ENCODE results near the gene PTPRG.
"Not testable (repeated sequence)": the region's sequence is repeated elsewhere in the genome, so short reads cannot be mapped to it uniquely, and the experiment has no call there.

Gene PTPRG

DNA sequence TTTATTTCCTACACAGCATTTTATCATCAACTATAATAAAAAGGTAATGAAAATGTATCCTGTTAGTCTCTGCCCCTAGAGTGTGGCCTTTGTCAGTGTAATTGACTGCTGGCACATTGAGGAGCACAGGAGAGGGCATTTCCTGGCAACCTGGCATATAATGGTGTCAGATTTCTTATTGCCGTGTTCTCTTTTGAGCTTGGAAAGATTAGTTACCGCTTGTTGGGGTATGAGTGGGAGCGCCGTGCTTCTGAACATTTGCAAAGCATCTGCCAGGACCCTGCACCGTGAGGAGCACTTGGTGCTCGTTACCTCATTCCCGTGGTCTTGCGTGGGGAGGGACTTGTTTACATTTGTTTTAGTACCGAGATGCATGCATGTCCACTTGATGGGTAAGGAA, 124.4 kb downstream of the PTPRG start:
- no peak for DNase-seq (ENCODE audit: low read depth, low spot score)

DNA sequence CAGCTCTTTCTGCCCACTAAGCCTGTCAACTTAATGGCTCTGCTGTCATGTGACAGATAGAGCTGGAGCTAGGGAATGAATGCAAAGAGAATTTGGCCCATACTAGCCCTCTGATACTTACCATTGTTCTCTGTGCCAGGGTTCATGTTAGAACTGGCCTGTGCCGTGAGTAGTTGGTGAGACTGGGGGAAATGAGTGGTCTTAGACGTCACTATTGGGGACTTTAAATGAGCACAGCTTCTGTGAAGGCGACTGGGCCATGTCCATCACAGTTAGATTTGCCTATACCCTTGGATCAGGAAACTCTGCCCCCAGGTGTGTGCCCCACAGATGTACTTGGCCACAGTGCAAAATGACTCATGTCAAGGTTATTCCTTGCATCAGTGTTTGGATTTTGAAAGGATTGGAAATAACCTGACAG, 124.9 kb downstream of the PTPRG start:
- DNase-seq (ENCODE audit: low read depth, low spot score) = no peak

DNA sequence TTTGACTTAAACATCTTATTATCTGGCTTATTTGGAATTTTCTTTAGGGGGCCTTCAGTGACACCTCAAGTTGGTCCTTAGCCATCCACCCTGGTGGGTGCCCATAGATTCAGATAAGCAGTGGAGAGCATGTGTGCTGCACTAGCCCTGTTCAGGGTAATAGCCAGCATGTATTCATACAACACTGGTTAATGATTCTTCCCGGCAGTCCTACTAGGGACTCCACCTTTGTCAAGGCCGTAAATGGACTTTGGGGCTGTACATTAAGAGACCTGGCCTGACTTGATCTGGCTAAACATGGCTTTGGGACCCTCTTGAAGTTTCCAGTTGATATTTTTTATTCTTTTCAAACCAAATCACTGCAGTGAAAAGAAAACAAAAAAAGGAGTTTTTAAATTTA, 125.8 kb downstream of the PTPRG start:
- DNase-seq (ENCODE audit: low read depth, low spot score) = no peak

DNA sequence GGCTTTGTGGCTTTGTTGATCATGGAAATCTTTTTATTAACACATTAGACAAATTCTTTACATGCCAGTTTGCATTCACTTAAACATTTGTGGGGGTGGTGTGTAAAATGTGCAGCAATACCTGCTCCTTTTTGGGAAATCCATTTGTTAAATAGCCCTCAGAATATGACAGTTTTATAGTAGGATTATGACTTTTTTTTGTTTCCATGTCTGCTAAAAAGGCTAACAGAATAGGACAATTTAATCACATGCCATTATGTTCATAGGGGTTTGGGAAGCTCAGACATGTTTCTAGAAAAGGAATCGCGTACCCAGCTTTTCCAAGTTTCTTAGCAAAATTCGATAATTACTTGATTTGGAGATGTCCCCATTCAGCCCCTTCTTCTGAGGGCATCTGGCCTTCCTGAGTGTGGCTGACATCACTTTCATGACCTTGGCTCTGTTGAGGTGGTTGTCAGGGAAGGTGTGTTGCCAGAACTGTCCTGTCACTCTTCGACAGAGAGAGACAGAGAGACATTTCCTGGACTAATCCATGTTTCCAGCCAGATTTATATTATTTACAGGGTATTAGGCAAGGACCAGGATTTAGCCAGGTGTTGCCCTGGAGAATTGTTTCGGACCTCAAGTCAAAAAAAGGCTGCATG, 126.4 kb downstream of the PTPRG start:
- DNase-seq (ENCODE audit: low read depth, low spot score) = no peak

DNA sequence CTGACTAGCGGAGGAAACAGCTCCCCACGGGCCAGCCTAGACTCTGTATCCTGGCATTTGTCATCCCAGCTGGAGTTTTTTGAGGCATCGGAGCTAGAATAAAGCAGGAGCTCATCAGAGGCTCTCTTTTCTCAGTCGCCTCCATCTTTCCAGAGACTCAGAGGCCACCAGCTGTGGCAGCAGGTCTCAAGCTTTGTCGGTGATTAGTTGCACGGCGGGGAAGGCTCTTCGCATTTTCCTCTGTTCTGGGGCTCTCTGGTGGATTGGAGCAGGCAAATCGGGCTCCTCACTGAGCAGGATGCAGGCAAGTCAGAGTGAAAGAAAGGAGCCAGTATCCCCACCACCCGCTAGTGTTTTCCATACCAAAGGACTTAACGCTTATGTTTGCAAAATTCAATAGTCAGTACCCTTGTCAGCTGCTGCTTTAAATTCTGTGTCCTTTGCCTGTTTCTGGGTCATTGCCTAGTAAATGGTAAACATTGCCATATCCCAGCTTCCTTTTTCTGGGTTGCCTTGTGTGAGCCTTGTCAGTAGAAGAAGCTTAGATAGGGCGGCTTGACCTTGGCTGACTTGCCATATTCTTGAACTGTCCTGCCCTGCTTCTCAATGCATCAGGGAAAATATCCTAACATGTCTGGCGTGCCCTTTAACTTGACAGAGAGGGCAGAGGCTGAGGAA, 127.1 kb downstream of the PTPRG start:
- DNase-seq (ENCODE audit: low read depth, low spot score) = no peak

DNA sequence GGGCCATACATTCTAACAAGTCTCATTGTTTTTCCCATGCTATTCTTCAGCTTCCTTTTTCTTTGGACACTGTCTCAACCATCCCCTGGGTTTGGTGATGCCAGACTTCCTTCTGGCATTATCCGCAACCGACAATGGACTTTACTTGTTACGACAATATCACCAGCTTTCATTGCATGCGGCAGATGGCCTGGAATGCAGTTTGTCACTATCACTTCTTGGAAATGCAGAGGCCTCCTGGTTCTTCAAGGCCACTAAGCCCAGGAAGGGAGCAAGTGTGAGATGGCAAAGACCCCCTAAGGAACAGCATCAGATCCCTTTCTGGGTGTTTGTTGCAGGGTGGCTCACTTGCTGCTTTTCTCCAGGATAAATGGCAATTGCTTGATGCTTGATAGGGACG, 128.6 kb downstream of the PTPRG start:
- DNase-seq (ENCODE audit: low read depth, low spot score) = no peak

DNA sequence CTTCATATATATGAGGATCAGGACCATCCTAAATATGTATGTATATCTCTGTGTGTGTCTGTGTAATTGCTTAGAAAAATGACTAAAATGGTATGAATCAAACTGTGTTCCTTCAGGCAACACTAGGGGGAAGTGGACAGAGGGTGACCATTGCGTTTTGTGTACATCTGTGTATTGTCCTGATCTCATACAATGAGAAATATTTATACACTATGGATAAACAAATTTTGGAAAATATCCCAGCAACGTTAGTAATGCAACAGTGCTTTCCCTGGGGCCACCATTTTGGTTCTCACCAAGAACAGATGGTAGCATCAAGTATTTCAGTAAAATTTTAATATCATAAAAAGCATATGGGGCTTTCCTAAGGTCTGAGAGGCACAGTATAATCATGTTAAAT, 130.1 kb downstream of the PTPRG start:
- no peak for DNase-seq (ENCODE audit: low read depth, low spot score)

DNA sequence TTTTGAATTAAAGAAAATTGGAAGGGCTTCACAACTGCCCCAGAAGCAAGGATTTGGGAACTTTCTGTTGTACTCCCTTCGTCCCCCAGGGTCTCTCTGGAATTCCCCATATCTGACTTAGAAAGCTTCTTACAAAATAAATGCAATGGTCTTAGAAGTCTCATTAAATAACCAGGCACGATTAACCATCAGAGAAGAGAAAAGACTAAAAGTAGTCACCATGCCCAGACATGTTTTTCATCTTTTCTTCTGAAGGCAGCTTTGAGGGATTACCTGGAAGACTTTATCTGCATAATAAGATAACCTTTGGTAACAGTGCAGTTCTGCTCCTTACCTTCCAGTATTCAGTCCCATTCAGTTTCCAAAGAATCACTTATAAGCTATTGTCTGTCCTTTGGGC, 135.9 kb downstream of the PTPRG start:
- no peak for DNase-seq (ENCODE audit: low read depth, low spot score)

DNA sequence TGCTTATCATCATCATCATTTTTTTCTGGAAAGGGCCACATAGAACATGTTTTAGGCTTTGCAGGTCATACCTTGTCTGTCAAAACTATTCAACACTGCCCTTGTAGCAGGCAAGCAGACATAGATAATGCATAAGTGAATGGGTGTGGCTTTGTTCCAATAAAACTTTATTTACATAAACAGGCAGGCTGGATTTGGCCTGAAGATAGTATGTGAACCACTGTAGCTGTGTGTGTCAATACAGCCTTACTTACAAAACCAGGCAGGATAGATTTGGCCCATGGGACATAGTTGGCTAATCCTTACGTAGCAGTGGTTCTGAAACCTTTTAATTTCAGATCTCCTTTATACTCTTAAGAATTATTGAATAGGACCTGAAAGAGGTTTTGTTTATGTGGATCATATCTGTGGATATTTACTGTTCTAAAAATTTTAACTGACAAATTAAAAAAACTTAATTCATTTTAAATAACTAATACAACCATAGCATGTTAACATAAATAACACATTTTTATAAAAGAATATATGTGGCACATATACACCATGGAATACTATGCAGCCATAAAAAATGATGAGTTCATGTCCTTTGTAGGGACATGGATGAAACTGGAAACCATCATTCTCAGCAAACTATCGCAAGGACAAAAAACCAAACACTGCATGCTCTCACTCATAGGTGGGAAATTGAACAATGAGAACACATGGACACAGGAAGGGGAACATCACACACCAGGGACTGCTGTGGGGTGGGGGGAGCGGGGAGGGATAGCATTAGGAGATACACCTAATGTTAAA, 137.1 kb downstream of the PTPRG start:
- DNase-seq (ENCODE audit: low read depth, low spot score) = not testable (repeated sequence)

DNA sequence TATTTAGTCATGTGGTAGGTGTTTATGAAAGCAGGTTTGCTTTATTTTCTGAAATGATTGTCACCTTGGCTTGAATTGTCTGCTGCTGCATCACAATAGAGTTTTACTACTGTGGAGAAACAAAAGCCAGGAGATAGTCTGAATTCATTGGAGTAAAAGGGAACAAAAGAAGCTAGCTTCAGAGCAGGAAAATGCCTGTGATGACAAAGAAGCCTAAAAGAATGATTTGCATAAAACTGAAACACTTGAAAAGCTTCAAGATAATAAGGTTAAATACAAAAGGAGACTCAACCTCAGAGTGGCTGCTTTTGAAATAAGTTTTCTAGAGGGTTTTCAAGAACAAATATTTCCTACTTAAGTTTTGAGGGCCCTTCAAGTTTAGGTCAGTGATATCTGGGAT, 138.3 kb downstream of the PTPRG start:
- DNase-seq (ENCODE audit: low read depth, low spot score) = no peak

DNA sequence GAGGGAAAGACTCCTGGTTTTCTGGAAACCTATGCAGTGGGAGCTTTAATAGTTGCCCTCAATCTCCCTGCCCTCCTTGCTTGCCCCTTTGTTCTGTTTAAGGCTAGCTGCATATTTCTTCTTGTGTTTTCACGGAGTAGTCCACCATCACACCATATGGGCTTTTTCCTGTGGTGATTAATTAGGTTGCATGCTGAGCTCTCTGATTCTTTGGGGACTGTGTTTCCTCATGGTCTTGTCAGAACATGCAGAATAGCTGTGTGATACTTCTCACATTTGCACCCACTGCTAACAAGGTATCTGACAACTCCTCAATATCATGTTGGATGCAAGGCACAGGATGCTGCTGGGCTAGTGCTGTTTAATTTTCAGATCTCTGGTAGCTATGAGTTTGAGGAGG, 139.6 kb downstream of the PTPRG start:
- DNase-seq (ENCODE audit: low read depth, low spot score) = no peak

DNA sequence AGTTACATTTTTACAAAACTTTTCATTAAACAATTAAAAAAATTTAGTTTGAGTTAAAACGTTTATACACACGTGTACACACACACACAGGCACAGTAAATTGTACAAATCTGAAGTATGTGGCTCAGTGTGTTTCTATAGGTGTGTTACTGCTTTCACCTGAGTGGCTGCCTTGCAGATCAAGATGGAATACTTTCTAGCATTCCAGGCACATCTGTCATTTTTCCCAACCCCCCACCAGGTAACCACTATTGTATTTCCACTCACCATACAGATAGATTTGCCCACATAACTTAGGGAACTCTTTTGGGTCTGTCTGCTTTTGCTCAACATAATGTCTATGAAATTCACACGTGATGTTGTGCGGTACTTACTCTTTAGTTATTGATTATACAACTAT, 141.1 kb downstream of the PTPRG start:
- no peak for DNase-seq (ENCODE audit: low read depth, low spot score)

DNA sequence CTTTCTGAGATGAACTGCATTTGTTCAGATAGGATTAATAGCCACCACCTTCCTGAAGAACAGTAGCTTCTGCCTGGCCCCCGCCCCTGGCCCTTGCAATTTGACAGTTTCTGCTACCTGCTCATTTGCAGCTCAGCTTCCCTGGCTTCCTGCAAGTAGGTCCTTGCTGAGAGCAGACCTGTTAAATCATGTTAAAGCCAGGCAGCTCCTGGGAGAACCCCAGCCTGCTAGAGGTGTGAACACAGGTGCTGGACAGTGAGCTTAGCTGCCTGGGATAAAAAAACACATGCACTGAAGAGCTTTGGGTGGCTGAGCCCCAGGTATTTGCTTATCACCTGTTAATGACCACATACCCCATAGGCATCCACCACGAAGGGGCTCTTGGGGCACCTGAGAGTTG, 143.4 kb downstream of the PTPRG start:
- no peak for DNase-seq (ENCODE audit: low read depth, low spot score)

DNA sequence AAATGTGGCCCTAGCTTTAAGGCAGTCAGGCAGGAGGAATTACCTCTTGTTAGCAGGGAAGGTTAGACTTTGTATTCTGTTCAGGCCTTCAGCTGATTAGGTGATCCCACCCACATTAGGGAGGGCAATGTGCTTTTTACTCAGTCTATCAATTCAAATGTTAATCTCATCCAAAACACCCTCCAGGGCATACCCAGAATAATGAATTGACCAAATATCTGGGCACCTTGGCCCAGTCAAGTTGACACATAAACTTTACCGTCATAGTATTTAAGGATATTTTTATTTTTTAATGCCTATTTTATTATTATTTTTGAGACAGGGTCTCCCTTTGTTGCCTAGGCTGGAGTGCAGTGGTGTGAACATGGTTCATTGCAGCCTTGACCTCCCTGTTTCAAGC, 146.1 kb downstream of the PTPRG start:
- no peak for DNase-seq (ENCODE audit: low read depth, low spot score)

DNA sequence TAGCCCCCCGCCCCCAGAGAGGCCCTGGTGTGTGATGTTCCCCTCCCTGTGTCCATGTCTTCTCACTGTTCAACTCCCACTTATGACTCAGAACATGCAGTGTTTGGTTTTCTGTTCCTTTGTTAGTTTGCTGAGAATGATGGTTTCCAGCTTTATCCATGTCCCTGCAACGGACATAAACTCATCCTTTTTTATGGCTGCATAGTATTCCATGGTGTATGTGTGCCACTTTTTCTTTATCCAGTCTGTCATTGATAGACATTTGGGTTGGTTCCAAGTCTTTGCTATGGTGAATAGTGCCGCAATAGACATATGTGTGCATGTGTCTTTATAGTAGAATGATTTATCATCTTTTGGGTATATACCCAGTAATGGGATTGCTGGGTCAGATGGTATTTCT, 149.5 kb downstream of the PTPRG start:
- not testable (repeated sequence) for DNase-seq (ENCODE audit: low read depth, low spot score)

DNA sequence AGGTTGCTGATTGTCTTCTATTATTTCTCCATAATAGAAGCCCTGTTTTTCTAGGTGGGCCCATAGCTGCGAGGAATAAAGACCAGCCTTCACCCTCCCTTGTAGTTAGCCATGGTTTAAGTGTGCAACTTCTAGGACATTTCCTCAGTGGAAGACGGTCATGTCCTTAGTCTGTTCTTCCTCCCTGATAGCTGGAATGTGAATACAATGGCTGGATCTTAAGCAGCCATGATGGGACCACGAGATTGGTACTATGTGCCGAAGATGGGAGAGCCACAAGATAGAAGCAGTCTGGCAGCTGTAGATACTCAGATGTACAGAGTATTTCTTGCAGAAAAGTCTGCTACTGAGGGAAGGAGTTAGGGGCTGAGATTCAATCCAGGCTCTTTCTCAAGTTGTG, 152.9 kb downstream of the PTPRG start:
- DNase-seq (ENCODE audit: low read depth, low spot score) = no peak

DNA sequence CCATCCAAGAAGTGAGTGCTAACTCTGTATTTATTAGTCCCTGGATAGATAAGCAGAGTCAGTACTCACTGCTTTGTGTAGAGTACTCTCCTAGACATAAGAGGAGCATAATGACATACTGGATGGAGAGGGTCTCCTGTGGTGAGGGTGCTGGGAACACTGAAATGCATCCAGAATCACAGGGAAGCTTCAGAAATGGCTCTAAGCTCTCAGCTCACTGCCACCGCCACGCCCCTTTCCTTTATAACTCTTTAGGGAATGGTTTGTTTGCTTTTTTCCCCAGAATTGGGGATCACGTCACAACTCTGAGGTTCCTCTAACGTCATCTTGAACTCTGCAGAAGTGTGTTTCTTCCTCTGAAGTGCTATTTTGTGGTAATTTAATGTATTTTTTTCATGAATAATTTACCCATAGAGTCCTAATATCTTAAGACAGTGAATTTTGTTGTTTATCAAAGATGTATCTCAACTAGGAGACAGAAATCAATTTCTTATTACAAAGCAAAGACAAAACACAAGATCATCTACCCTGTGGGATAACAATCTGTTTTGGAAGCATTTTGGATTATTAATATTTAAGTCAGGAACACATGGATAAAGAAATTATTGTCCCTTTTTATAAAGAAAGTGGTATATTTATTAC, 154.6 kb downstream of the PTPRG start:
- DNase-seq (ENCODE audit: low read depth, low spot score) = no peak

DNA sequence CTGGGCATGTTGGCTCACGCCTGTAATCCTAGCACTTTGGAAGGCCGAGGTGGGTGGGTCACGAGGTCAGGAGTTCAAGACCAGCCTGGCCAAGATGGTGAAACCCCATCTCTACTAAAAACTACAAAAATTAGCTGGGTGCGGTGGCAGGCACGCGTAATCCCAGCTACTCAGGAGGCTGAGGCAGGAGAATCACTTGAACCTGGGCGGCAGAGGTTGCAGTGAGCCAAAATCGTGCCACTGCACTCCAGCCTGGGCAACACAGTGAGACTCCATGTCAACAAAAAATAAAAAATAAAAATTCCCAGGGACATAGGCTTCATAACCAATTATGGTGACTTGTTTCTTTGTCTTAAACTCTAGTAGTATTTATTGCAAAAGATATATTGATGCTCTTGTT, 155.3 kb downstream of the PTPRG start:
- not testable (repeated sequence) for DNase-seq (ENCODE audit: low read depth, low spot score)

DNA sequence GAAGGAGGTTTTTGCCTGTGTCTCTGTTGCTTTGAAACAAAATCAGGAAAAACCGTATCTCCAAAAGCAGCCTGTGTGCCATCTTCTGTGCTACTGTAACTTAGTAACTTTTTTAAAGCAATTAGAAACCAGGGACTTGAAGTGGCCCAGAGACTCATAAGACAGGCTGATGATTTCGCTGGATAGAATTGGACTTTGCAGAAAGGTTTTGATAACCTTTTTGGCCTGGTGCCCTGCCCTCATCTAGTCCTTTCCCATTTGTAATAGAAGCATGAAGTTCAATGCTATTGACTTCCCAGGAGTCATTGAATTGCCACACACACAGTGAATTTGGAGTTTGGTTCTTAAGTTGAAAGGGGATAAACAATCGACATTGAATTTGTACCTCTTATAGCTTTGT, 157.2 kb downstream of the PTPRG start:
- DNase-seq (ENCODE audit: low read depth, low spot score) = no peak

DNA sequence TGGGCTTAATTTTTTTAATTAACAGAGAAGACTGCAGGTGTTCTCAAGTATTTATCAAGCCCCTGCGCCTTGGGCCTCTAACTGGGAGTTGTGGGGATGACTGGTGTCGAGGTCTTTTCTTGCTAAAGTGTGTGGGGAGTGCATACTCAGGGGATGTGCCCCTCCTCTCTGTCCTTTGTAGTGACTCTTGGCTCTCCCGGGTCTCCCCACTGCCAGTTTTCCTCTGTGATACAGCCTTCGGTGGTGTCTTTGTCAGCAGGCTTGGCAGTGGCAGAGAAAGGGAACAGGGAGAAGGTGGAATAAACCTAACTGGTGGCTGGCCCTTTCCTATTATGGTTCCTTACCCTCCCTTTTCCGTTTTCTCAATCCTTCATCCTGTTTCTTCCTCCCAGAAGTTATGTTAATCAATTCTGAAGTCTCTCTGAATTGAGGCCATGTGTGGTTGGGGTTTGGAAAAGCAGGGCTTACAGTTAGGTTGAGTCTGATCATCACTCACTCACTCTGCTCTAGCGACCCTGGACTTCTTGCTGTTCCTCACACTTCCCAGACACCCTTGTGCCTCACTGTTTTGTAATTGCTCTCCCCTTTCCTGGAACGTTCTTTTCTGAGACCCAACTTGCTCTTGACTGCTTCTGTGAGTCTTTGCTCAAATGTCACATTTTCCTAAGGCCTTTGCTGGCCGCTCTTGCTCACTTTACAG, 158.1 kb downstream of the PTPRG start:
- no peak for DNase-seq (ENCODE audit: low read depth, low spot score)

DNA sequence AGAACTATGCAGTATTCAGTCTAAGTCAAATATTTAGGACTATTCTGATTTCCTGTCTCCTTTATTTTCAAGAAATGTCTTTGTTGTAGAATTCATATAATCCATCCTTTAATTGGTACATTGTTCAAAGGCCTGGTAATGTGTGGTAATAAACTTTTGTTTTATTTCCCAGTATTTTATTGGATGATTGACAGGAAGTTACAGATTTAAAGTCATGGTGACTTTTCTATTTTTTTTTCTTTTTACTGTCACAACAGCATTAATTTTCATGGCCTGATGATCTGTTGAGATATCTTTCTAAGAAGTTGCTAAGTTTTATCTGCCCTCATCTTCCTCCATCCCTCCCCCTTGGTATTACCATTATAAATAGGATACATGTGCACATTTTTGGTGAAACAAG, 161.7 kb downstream of the PTPRG start:
- no peak for DNase-seq (ENCODE audit: low read depth, low spot score)

DNA sequence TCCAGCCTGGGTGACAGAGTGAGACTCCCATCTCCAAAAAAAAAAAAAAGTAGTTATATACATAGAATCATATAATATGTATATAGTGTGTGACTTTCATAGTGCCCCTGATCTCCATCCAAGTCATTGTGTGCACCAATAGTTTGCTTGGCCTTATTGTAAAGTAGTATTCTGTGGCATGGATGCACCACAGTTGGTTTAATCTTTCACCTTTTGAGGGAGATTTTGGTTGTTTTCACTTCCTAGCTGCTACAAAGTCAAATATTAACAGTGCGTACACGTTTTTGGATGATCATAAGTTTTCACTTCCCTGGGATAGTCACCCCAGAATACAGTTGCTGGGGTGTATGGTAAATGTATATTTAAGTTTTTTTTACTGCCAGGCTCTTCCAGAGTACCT, 162.8 kb downstream of the PTPRG start:
- no peak for DNase-seq (ENCODE audit: low read depth, low spot score)
